ENCODE data around the gene ASTL. TPM values are rescaled to one million over a fixed set of nuclear protein-coding genes. Genes with fewer than 3 reads are reported as not detected.

ASTL gene
- total and polyA plus RNA-seq, 2 donors (not counting 3 experiments of a cell fraction or from before 2014, with no cell fraction given), result not detected

- intact Hi-C loops (cut with micrococcal nuclease) (no loop called here), dilution Hi-C loops (cut with MboI; ENCODE audit: extremely low pct_ligation_motif_present, low sequenced_read_pairs) (no loop called here)
- Histone ChIP-seq H3K4me3 (replicated peaks in 1 of 3; ENCODE audit: insufficient read depth in 1 of 3, low read depth in 1 of 3, low read length in 3 of 3) (no peak overlapping the region), H3K9ac (replicated peaks; ENCODE audit: extremely low read depth, insufficient read depth, low read length) (no peak overlapping the region), H2AFZ (ENCODE audit: low read depth, low read length) (no peak overlapping the region), H3K27me3 (ENCODE audit: control insufficient read depth in 2 of 2, insufficient read depth in 2 of 2, low read length in 2 of 2) (peaks cover 0 to 2% of the 10 kb centered on the region in 2 experiments), H3K4me2 (ENCODE audit: insufficient read depth, low read length) (no peak overlapping the region), H3K9me1 (replicated peaks; ENCODE audit: control insufficient read depth, extremely low read depth, insufficient read depth, low read length) (no peaks in the 10 kb centered on the region), H3K36me3 (ENCODE audit: control insufficient read depth in 2 of 2, extremely low read depth in 1 of 2, insufficient read depth in 2 of 2, low read length in 2 of 2) (no peaks in the 10 kb centered on the region), H3K4me1 (ENCODE audit: control insufficient read depth, extremely low read depth, insufficient read depth, low read length) (no peaks in the 10 kb centered on the region), H3K9me3 (replicated peaks; ENCODE audit: control insufficient read depth, insufficient read depth, low read length) (no peaks in the 10 kb centered on the region), H3K27ac (ENCODE audit: insufficient read depth, low read depth, low read length) (no peak overlapping the region), H3K79me2 (ENCODE audit: control insufficient read depth, insufficient read depth, low read length) (no peaks in the 10 kb centered on the region), H4K20me1 (replicated peaks; ENCODE audit: control insufficient read depth, extremely low read depth, insufficient read depth, low read length) (no peaks in the 10 kb centered on the region)
- no peak for TF ChIP-seq CTCF (IDR thresholded peaks at IDR 0.05; ENCODE audit: extremely low read depth in 1 of 2, insufficient read depth in 1 of 2, low read depth in 1 of 2, low read length in 2 of 2)
- TF ChIP-seq GATA2 (IDR thresholded peaks at IDR 0.05; ENCODE audit: insufficient read depth, insufficient read length, low read depth, low read length), result no peak
- TF ChIP-seq POLR2AphosphoS5 (IDR thresholded peaks at IDR 0.05; ENCODE audit: insufficient read depth, low read depth, low read length), result no peak
- TF ChIP-seq FOS (IDR thresholded peaks at IDR 0.05; ENCODE audit: borderline replicate concordance, insufficient read depth, low read length), result no peak
- TF ChIP-seq EZH2 (IDR thresholded peaks at IDR 0.05; ENCODE audit: borderline replicate concordance, low read depth, low read length, severe bottlenecking), result no peak
- TF ChIP-seq POLR2A (IDR thresholded peaks at IDR 0.05; ENCODE audit: low read depth, low read length), result no peak
- no peak for TF ChIP-seq MYC (IDR thresholded peaks at IDR 0.05; ENCODE audit: low read depth, low read length)
- TF ChIP-seq JUN (IDR thresholded peaks at IDR 0.05; ENCODE audit: borderline replicate concordance, insufficient read depth, insufficient read length, low read depth), result no peak
- no peak for TF ChIP-seq MAX (IDR thresholded peaks at IDR 0.05; ENCODE audit: insufficient read depth, insufficient read length)
- CTCF ChIA-PET, result interaction anchor here (0.6 to 6.3 kb wide), 2 partner anchors 14 to 22 kb away, joined by 3 to 26 read pairs; partner anchors contain the start of gene ASTL
- DNase-seq (ENCODE audit: low read depth, low spot score) (no peak), FAIRE-seq (no peak)
- POLR2A ChIA-PET, result no interaction called here
- BruUV-seq (replicated peaks), result no TSS peak
Measured at GRCh38 chr2:96152304-96153161, 14.2 kb upstream of the ASTL start.

Measured in endothelial cell of umbilical vein (primary cell).